ENCODE data around the gene ZBTB46. TPM values are rescaled to one million over a fixed set of nuclear protein-coding genes. Genes with fewer than 3 reads are reported as not detected.

Gene ZBTB46
- total RNA-seq, 4 donors from 2014 or later: 15.9 to 39.9 (median 27.7) TPM

GRCh38 chr20:63697357-63697867 is 133.7 kb downstream of the ZBTB46 start:
- no peak for DNase-seq
- TF ChIP-seq CTCF (IDR thresholded peaks at IDR 0.05) (no peak), POLR2A (IDR thresholded peaks at IDR 0.05) (no peak)

GRCh38 chr20:63696628-63697356 is 134.3 kb downstream of the ZBTB46 start, which contains the start of gene TNFRSF6B:
TSS of gene TNFRSF6B (plus strand) at chr20:63696652. CDS start at chr20:63696768, 116 bp downstream.
- Histone ChIP-seq H3K27ac (no peak within 1 kb of the TSS), H3K36me3 (peaks cover 8 to 9% of the 10 kb centered on the region in 2 donors), H3K4me3 (replicated peaks in 1 of 3) (no peak within 1 kb of the TSS), H3K9me3 (no peaks in the 10 kb centered on the region), H3K27me3 (no peaks in the 10 kb centered on the region), H3K4me1 (peaks cover 11 to 22% of the 10 kb centered on the region in 2 donors)
- TF ChIP-seq POLR2A (IDR thresholded peaks at IDR 0.05) (no peak), CTCF (IDR thresholded peaks at IDR 0.05) (no peak)
- 23 to 57% methylated on average over 4 to 12 of the region's 52 CpGs for WGBS, 2 donors
- intact Hi-C loops (cut with DNase I): no loop called here
- no peak for DNase-seq

More at GRCh38 chr20:63697357-63697867, 133.7 kb downstream of the ZBTB46 start:
- H3K36me3 ChIP-seq: peaks cover 8 to 9% of the 10 kb centered on the region in 2 donors
- intact Hi-C loops (cut with DNase I): no loop called here
- H3K27ac ChIP-seq: no peak overlapping the region
- 55 to 81% methylated on average over 4 to 6 of the region's 7 CpGs for WGBS, 2 donors
- no peak overlapping the region for H3K4me3 ChIP-seq (replicated peaks in 1 of 3)
- H3K27me3 ChIP-seq: no peaks in the 10 kb centered on the region
- H3K4me1 ChIP-seq: peaks cover 11 to 22% of the 10 kb centered on the region in 2 donors
- H3K9me3 ChIP-seq: no peaks in the 10 kb centered on the region

- Histone ChIP-seq H3K4me3 (replicated peaks in 1 of 3) (no peak overlapping the region), H3K36me3 (peaks cover 8 to 9% of the 10 kb centered on the region in 2 donors), H3K9me3 (no peaks in the 10 kb centered on the region), H3K27me3 (no peaks in the 10 kb centered on the region), H3K4me1 (peaks cover 11 to 22% of the 10 kb centered on the region in 2 donors), H3K27ac (no peak overlapping the region)
- intact Hi-C loops (cut with DNase I): no loop called here
- 30% methylated on average over 2 of the region's 6 CpGs; no CpG with 5 or more reads in 1 of the 2 donors for WGBS, 2 donors
- DNase-seq: no peak
- no peak for TF ChIP-seq CTCF (IDR thresholded peaks at IDR 0.05)
- TF ChIP-seq POLR2A (IDR thresholded peaks at IDR 0.05): no peak
Observed at GRCh38 chr20:63696306-63696627, 134.8 kb downstream of the ZBTB46 start.

GRCh38 chr20:63695424-63696305 is 135.4 kb downstream of the ZBTB46 start:
- H3K4me1 ChIP-seq: peaks cover 11 to 22% of the 10 kb centered on the region in 2 donors
- 70 to 82% methylated on average over 2 to 8 of the region's 25 CpGs for WGBS, 2 donors
- H3K27ac ChIP-seq: no peak overlapping the region
- TF ChIP-seq CTCF (IDR thresholded peaks at IDR 0.05): no peak
- no peak for TF ChIP-seq POLR2A (IDR thresholded peaks at IDR 0.05)
- intact Hi-C loops (cut with DNase I): no loop called here
- no peak for DNase-seq
- H3K36me3 ChIP-seq: peaks cover 8 to 9% of the 10 kb centered on the region in 2 donors
- no peak overlapping the region for H3K4me3 ChIP-seq (replicated peaks in 1 of 3)
- H3K27me3 ChIP-seq: no peaks in the 10 kb centered on the region
- H3K9me3 ChIP-seq: no peaks in the 10 kb centered on the region

Data from thyroid gland (tissue), 4 donors.